ENCODE results near the gene NKAIN1.

GRCh38 chr1:31140299-31140698 lies 99.4 kb downstream of the NKAIN1 start:
- no peak for TF ChIP-seq ZFX (IDR thresholded peaks at IDR 0.05)
- TF ChIP-seq CTCF (conservative IDR thresholded peaks at IDR 0.05), result no peak

All from C4-2B (cell line).